RWPE2 (cell line): ENCODE data around the gene HIKESHI.

Experiments
- ATAC-seq: fragments of 200-7000 bp; cut with Tn5 transposase; 3 replicates; pipeline ENCODE4 v1.9.1; 2021; ENCODE audit warnings: low read depth
- DNase-seq: peaks from one replicate; pipeline ENCODE4 v3.0.0-alpha.2; 2020; ENCODE audit warnings: low spot score
- H3K27ac ChIP-seq: fragments of 450-650 bp; 2 replicates; pipeline ENCODE4 v1.5.1; 2017; ENCODE audit warnings: mild to moderate bottlenecking; ENCODE audit not compliant: poor library complexity, severe bottlenecking
- H3K27me3 ChIP-seq: fragments of 250-450 bp; sonication (Bioruptor Pico); 2 replicates; pipeline ENCODE4 v1.5.1; 2021; ENCODE audit warnings: mild to moderate bottlenecking, moderate library complexity; ENCODE audit not compliant: insufficient read depth, poor library complexity, severe bottlenecking
- H3K36me3 ChIP-seq: fragments of 250-450 bp; sonication (Bioruptor Pico); 2 replicates; pipeline ENCODE4 v1.5.1; 2020; ENCODE audit warnings: low read depth, mild to moderate bottlenecking, moderate library complexity
- H3K4me1 ChIP-seq: fragments of 250-450 bp; sonication (Bioruptor Pico); 2 replicates; pipeline ENCODE4 v1.5.1; 2021; ENCODE audit warnings: mild to moderate bottlenecking, moderate library complexity; ENCODE audit not compliant: insufficient read depth, poor library complexity, severe bottlenecking
- H3K4me3 ChIP-seq: fragments of 250-450 bp; sonication (Bioruptor Pico); 2 replicates; pipeline ENCODE4 v1.5.1; 2021; ENCODE audit warnings: mild to moderate bottlenecking, moderate library complexity; ENCODE audit not compliant: severe bottlenecking
- H3K9me3 ChIP-seq: fragments of 250-450 bp; sonication (Bioruptor Pico); 2 replicates; pipeline ENCODE4 v1.5.1; 2021; ENCODE audit warnings: mild to moderate bottlenecking, moderate library complexity; ENCODE audit not compliant: severe bottlenecking
- TF ChIP-seq, protein P1 (sequence below): fragments of 450-650 bp; IDR thresholded peaks from one replicate; pipeline ENCODE4 v1.5.1; 2017; ENCODE audit warnings: mild to moderate bottlenecking, moderate library complexity; ENCODE audit not compliant: poor library complexity, severe bottlenecking

HIKESHI gene

DNA sequence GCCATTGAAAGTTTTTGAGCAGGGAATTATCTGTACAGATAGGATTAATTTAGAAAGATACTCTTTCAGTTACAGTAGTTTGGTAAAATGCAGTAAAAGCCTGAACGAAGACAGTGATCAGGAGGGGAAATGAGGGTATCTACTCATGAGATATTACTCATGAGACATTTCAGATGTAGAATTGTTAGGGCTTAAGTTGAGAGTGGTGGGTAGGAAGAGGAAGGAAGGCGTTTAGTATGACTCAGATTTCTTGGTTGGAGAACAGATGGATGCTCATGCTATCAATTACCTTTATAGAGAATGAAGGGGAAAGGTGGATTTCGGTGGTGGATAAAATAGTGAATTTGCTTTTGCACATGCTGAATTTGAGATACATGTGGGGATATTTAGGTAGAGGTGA is 88.4 kb downstream of the HIKESHI start:
- ATAC-seq (no peak), DNase-seq (no peak)
- TF ChIP-seq, protein P1, sequence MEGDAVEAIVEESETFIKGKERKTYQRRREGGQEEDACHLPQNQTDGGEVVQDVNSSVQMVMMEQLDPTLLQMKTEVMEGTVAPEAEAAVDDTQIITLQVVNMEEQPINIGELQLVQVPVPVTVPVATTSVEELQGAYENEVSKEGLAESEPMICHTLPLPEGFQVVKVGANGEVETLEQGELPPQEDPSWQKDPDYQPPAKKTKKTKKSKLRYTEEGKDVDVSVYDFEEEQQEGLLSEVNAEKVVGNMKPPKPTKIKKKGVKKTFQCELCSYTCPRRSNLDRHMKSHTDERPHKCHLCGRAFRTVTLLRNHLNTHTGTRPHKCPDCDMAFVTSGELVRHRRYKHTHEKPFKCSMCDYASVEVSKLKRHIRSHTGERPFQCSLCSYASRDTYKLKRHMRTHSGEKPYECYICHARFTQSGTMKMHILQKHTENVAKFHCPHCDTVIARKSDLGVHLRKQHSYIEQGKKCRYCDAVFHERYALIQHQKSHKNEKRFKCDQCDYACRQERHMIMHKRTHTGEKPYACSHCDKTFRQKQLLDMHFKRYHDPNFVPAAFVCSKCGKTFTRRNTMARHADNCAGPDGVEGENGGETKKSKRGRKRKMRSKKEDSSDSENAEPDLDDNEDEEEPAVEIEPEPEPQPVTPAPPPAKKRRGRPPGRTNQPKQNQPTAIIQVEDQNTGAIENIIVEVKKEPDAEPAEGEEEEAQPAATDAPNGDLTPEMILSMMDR = no peak
- no peaks in the 10 kb centered on the region for H3K9me3 ChIP-seq
- H3K36me3 ChIP-seq = no peaks in the 10 kb centered on the region
- no peak overlapping the region for H3K4me3 ChIP-seq
- H3K27me3 ChIP-seq = no peaks in the 10 kb centered on the region
- H3K27ac ChIP-seq = no peak overlapping the region
- H3K4me1 ChIP-seq = no peaks in the 10 kb centered on the region

DNA sequence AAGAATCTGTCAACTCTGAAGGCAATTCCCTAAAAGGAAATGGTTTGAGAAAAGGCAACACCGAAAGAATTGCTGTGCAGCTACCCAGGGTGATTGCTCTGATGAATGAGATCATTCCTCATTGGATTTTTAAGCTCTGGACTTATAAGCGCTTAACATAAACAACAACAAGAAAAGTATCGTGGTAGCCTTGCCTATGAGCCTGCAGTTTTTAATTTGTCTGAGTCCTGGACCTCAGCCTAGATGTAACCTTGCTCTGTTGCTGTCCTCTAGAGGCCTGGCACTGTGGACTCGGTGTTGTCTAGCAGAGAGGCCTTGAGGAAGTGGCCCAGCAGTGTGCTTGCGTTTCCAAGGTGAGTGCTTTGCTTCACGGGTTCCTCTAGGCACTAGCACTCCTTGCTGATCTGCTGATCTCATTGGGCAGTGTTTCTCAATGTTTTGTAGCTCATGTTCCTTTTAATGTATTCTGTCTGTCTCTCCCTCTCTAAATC is 93.1 kb downstream of the HIKESHI start:
- no peak for DNase-seq
- ATAC-seq = no peak
- Histone ChIP-seq H3K27ac (no peak overlapping the region), H3K36me3 (no peaks in the 10 kb centered on the region), H3K4me1 (peaks cover 5% of the 10 kb centered on the region), H3K9me3 (no peaks in the 10 kb centered on the region), H3K27me3 (no peaks in the 10 kb centered on the region), H3K4me3 (no peak overlapping the region)
- TF ChIP-seq, protein P1 = peak; percentile 8
